Spinal cord (tissue), 10 donors: Measurements from ENCODE around the gene TRIM29. TPM values are rescaled to one million over a fixed set of nuclear protein-coding genes. Genes with fewer than 3 reads are reported as not detected.

ENCODE experiments used
- DNase-seq, 6 donors: peaks; one replicate each; pipeline versions ENCODE4 v3.0.0 to v3.0.0-alpha.2; 2013 to 2015; ENCODE audit warnings: low spot score in 6 of 6, low read depth in 4 of 6
- H3K27ac ChIP-seq: one replicate; pipeline ENCODE4 v1.5.1; 2013; ENCODE audit warnings: low read depth, low read length, control low read depth
- H3K27me3 ChIP-seq: one replicate; pipeline ENCODE4 v1.6.1; 2013; ENCODE audit warnings: low read length; ENCODE audit not compliant: control insufficient read depth, insufficient read depth
- H3K36me3 ChIP-seq: one replicate; pipeline ENCODE4 v1.6.1; 2013; ENCODE audit warnings: low read length; ENCODE audit not compliant: control insufficient read depth, insufficient read depth
- H3K4me1 ChIP-seq: one replicate; pipeline ENCODE4 v1.6.1; 2013; ENCODE audit warnings: low read length; ENCODE audit not compliant: control insufficient read depth, insufficient read depth
- H3K4me3 ChIP-seq: one replicate; pipeline ENCODE4 v1.5.1; 2013; ENCODE audit warnings: low read depth, low read length, control low read depth
- H3K9me3 ChIP-seq: one replicate; pipeline ENCODE4 v1.6.1; 2013; ENCODE audit warnings: low read length; ENCODE audit not compliant: control insufficient read depth, insufficient read depth
- WGBS: methylation state at CpG from one replicate; pipeline ENCODE4 v1.1.5; 2013; ENCODE audit warnings: missing lambda C conversion rate; ENCODE audit not compliant: insufficient coverage; 5-methylcytosine and 5-hydroxymethylcytosine counted together
- polyA plus RNA-seq, 2 donors: library from polyadenylated mRNA; unstranded; fragments of 120-200 nt; gene quantifications; one replicate each; pipeline ENCODE4 v1.2.1, GENCODE V29; 2013; ENCODE audit not compliant: insufficient read length in 2 of 2
- total RNA-seq, 2 donors: library from RNA; depleted of rRNA in 1 of 2; stranded (reverse); fragments of 120-200 nt in 1 of 2; fragments of >200 nt in 1 of 2; gene quantifications; one replicate each; pipeline versions ENCODE4 v1.2.3 to v1.2.4, GENCODE V29; 2013 to 2014
- donor health status: healthy.

TRIM29 gene
- total and polyA plus RNA-seq, 4 donors = 0.94 to 1.9 (median 1.5) TPM

DNA sequence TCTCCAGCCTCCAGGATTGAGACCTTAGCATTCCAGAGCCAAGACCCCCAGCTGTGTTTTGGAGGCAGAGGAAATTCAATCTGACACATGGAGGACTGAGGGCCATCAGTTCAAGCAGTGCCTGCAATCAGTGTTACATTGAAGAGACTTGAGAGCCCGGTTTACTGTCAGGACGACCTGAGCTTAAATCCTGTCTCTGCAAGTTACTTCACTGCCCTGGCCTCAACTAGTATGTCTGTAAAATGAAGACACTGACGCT is 35.1 kb downstream of the TRIM29 start:
- WGBS = 92% methylated on average over 3 of the region's 3 CpGs
- DNase-seq = no peak
- Histone ChIP-seq H3K9me3 (no peaks in the 10 kb centered on the region), H3K27me3 (no peaks in the 10 kb centered on the region), H3K4me1 (peaks cover 20% of the 10 kb centered on the region), H3K4me3 (no peak overlapping the region), H3K27ac (no peak overlapping the region), H3K36me3 (no peaks in the 10 kb centered on the region)

DNA sequence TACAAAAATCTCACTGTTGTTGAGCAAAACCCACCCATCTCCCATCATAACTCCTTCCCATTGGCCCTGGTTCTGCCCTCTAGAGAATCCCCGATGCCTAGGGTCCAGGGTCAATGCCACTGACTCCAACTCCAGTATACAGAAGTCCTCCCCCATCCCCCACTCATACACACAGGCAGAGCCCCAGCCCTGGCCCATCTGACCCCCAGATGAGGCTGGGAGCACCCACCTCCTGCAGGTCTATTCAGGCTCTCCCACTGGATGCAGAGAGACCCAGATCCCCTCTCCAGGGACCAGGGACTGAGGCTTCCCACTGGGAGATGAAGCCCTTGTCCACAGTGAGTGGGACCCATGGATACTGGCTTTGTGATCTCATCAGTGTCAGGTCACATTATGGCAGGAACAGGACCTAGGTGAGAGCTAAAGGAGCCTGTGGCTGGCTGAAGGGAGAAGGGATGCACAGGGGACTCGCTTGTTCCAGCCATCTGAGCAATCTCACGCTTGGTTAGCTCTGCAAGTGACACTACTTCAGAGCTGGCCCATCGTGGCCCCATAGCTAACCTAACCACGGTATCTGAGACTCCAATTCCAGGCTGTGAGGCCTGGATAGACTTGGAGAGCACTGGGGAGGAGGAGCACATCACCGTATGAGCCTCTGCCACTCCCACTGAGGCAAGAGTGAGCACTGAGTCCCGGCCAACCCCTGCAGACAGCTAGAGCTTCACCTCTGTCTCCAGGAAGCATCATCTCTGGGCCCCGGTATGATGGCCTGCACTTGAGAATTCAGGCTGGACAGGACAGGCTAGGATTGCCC is 35.7 kb downstream of the TRIM29 start:
- 80% methylated on average over 8 of the region's 8 CpGs for WGBS
- H3K27ac ChIP-seq = no peak overlapping the region

DNA sequence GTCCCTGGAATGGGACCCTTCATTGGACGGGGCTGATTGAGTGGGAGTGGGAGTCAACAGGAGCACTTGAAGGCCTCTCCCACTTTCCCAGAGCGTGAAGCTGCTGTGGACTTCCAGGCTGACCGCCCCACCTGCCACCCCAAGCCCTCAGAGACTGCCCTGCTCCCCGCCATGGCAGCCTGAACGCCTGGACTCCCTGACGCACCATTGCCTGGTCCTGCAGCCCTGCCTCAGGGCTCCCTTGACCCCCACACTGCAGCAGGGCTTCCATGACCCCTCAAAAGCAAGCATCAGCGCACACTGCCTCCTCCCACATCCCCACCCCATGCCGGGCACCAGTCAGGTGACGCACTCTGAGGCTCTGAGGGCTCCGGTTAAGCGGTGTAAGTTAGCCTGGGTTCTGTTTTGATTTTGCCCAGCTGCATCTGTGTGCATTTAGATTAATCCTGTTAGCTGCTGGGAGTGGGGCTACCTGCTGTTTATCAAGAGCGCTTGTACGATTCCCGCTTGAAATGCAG is 39.4 kb downstream of the TRIM29 start:
- no peaks in the 10 kb centered on the region for H3K27me3 ChIP-seq
- DNase-seq = peak in 1 of 6 donors; percentile 47
- peaks cover 21% of the 10 kb centered on the region for H3K4me1 ChIP-seq
- no peak overlapping the region for H3K27ac ChIP-seq
- H3K4me3 ChIP-seq = no peak overlapping the region
- WGBS = 77% methylated on average over 11 of the region's 14 CpGs
- no peaks in the 10 kb centered on the region for H3K36me3 ChIP-seq
- no peaks in the 10 kb centered on the region for H3K9me3 ChIP-seq

More for the DNA sequence above, 35.7 kb downstream of the TRIM29 start:
- H3K27me3 ChIP-seq = no peaks in the 10 kb centered on the region
- no peaks in the 10 kb centered on the region for H3K9me3 ChIP-seq
- no peak overlapping the region for H3K4me3 ChIP-seq
- no peak for DNase-seq
- peaks cover 17% of the 10 kb centered on the region for H3K4me1 ChIP-seq
- H3K36me3 ChIP-seq = no peaks in the 10 kb centered on the region

DNA sequence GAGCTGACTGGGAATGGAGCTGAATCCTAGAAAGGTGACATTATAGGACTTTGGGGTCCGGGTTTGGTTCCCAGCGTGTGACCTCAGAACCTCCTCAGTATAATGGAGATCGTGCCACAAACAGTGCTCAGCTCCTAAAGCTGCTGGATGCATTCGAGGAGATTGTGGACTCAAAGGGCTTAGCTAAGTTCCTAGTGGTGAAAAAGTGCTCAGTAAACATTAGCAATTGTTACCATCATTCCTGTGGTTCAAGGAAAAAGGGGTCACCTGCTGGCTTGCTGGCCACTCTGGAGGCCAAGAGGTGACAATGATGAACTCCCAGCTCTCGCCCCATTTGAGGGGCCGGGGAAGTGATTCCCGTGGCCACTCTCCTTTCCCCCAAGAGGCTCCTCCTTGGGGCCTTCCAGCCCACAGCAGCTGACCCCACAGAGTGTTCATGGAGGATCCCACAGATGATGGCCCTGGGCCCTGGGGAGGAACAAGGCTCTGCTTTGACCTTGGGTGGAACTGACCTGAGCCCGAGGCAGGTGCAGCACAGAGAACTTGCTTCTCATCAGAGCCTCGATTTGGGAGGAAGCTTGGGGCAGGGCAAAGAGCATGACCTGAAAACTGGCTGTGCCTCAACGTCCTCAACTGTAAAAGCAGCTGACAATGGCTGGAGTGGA is 40.1 kb downstream of the TRIM29 start:
- Histone ChIP-seq H3K36me3 (no peaks in the 10 kb centered on the region), H3K4me3 (no peak overlapping the region), H3K27ac (no peak overlapping the region), H3K27me3 (no peaks in the 10 kb centered on the region), H3K4me1 (peaks cover 21% of the 10 kb centered on the region), H3K9me3 (no peaks in the 10 kb centered on the region)
- WGBS = 79% methylated on average over 9 of the region's 10 CpGs
- no peak for DNase-seq

GRCh38 chr11:120096369-120097191 is 41.3 kb downstream of the TRIM29 start:
- DNase-seq = peak in 1 of 6 donors; percentile 72
- peaks cover 21% of the 10 kb centered on the region for H3K4me1 ChIP-seq
- H3K4me3 ChIP-seq = no peak overlapping the region
- WGBS = 64% methylated on average over 10 of the region's 15 CpGs
- H3K9me3 ChIP-seq = no peaks in the 10 kb centered on the region
- no peaks in the 10 kb centered on the region for H3K36me3 ChIP-seq
- H3K27ac ChIP-seq = no peak overlapping the region
- no peaks in the 10 kb centered on the region for H3K27me3 ChIP-seq

GRCh38 chr11:120095516-120095915 is 42.4 kb downstream of the TRIM29 start:
- H3K4me1 ChIP-seq = peaks cover 22% of the 10 kb centered on the region
- no peak overlapping the region for H3K27ac ChIP-seq
- 95% methylated on average over 3 of the region's 3 CpGs for WGBS
- H3K9me3 ChIP-seq = no peaks in the 10 kb centered on the region
- no peaks in the 10 kb centered on the region for H3K27me3 ChIP-seq
- no peaks in the 10 kb centered on the region for H3K36me3 ChIP-seq
- no peak overlapping the region for H3K4me3 ChIP-seq
- DNase-seq = no peak

- Histone ChIP-seq H3K27me3 (no peaks in the 10 kb centered on the region), H3K27ac (no peak overlapping the region), H3K4me3 (no peak overlapping the region), H3K36me3 (no peaks in the 10 kb centered on the region), H3K9me3 (no peaks in the 10 kb centered on the region), H3K4me1 (peaks cover 11% of the 10 kb centered on the region)
- WGBS = 94% methylated on average over 3 of the region's 5 CpGs
- no peak for DNase-seq
These were observed 46.2 kb downstream of the TRIM29 start for GRCh38 chr11:120091701-120092100.

DNA sequence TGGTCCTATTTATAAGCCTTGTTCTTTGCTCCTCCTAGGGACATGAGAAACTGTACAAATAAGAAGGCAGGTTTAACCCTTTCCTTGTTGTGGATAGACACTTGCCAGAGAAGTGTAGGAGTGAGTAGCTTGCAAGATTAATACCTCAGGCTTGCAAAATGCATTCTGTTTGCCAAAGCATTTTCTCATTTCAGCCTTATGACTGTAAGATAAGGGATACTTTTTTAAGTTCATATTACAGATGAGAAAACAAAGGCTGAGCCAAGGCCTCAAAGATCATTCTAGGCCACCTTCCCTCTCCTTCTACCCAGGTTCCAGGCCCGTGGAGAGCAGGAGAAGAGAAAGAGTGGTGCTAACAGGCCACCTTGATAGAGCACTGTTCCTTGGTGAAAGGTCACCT is 46.8 kb downstream of the TRIM29 start:
- Histone ChIP-seq H3K27me3 (no peaks in the 10 kb centered on the region), H3K4me1 (peaks cover 15% of the 10 kb centered on the region), H3K27ac (no peak overlapping the region), H3K4me3 (no peak overlapping the region), H3K9me3 (no peaks in the 10 kb centered on the region), H3K36me3 (no peaks in the 10 kb centered on the region)
- no peak for DNase-seq
- no CpG with 5 or more reads among the region's 1 CpG for whole genome bisulfite sequencing

DNA sequence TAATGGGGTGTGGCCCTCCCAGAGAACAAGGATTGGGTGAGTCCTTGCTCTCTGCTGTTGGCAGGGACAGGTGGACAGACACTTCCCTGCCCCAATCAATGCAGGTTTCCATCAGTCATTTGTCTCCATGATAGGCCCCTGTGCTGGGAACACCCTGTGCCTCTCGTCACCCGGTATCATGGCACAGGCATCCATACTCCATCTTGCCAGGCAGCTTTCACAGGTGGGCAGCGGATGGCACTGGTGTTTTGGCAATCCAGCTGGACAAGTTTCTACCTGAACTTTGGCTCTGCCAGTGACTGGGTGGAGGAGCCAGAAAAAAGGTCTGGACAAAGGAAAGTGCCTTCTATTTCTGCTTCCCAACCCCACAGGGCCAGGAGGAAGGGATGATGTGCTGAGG is 47.5 kb downstream of the TRIM29 start:
- WGBS = 100% methylated on average over 2 of the region's 3 CpGs

More for the DNA sequence above, 47.5 kb downstream of the TRIM29 start:
- no peak for DNase-seq
- H3K4me3 ChIP-seq = no peak overlapping the region
- no peaks in the 10 kb centered on the region for H3K36me3 ChIP-seq
- no peaks in the 10 kb centered on the region for H3K9me3 ChIP-seq
- H3K4me1 ChIP-seq = peaks cover 16% of the 10 kb centered on the region
- no peaks in the 10 kb centered on the region for H3K27me3 ChIP-seq
- no peak overlapping the region for H3K27ac ChIP-seq
